CD14-positive monocyte (primary cell): Measurements from ENCODE around the gene CTNNBL1. TPM values are rescaled to one million over a fixed set of nuclear protein-coding genes. Genes with fewer than 3 reads are reported as not detected.

ENCODE experiments used
- DNase-seq, 3 donors: peaks; one replicate each; pipeline ENCODE4 v3.0.0-alpha.2; 2011 to 2022
- H2AFZ ChIP-seq: 2 replicates; pipeline ENCODE4 v1.6.0; 2012; ENCODE audit warnings: mild to moderate bottlenecking, low read depth, low read length, inconsistent platforms; ENCODE audit not compliant: insufficient read depth, poor library complexity, severe bottlenecking
- H3K27ac ChIP-seq, 2 donors: 1 replicate in 1 of 2; 2 replicates in 1 of 2; pipeline ENCODE4 v1.5.1; 2012 to 2013; ENCODE audit warnings: low read length in 2 of 2, control low read depth in 1 of 2, inconsistent platforms in 1 of 2, low read depth in 1 of 2, mild to moderate bottlenecking in 1 of 2
- H3K27me3 ChIP-seq, 2 donors: one replicate each; pipeline versions ENCODE4 v1.6.0 to v1.6.1; 2011 to 2013; ENCODE audit warnings: low read length in 2 of 2; ENCODE audit not compliant: control insufficient read depth in 2 of 2, insufficient read depth in 2 of 2
- H3K36me3 ChIP-seq, 2 donors: replicated peaks in 1 of 2; 1 replicate in 1 of 2; 2 replicates in 1 of 2; pipeline versions ENCODE4 v1.5.1 to v1.6.1; 2012 to 2013; ENCODE audit warnings: low read length in 2 of 2, control low read depth in 1 of 2, inconsistent platforms in 1 of 2, mild to moderate bottlenecking in 1 of 2; ENCODE audit not compliant: insufficient read depth in 2 of 2, control insufficient read depth in 1 of 2
- H3K4me1 ChIP-seq, 2 donors: 1 replicate in 1 of 2; 2 replicates in 1 of 2; pipeline versions ENCODE4 v1.5.1 to v1.6.1; 2012 to 2013; ENCODE audit warnings: low read length in 2 of 2, control low read depth in 1 of 2, inconsistent platforms in 1 of 2, mild to moderate bottlenecking in 1 of 2, moderate library complexity in 1 of 2; ENCODE audit not compliant: insufficient read depth in 2 of 2, control insufficient read depth in 1 of 2
- H3K4me2 ChIP-seq: replicated peaks from 2 replicates; pipeline ENCODE3; 2012; ENCODE audit warnings: low read length, moderate library complexity, mild to moderate bottlenecking; ENCODE audit not compliant: poor library complexity, severe bottlenecking; ENCODE audit errors: extremely low read depth
- H3K4me3 ChIP-seq, 3 experiments: fragments of 200-600 bp in 1 of 3; sonication (generic) in 1 of 3; replicated peaks in 1 of 3; 1 replicate in 2 of 3; 2 replicates in 1 of 3; pipeline ENCODE4 v1.5.1; 2011 to 2013; ENCODE audit warnings: low read length in 3 of 3, mild to moderate bottlenecking in 3 of 3, control low read depth in 2 of 3, low read depth in 2 of 3, inconsistent platforms in 1 of 3, moderate library complexity in 1 of 3
- H3K79me2 ChIP-seq: 2 replicates; pipeline ENCODE4 v1.6.0; 2012; ENCODE audit warnings: mild to moderate bottlenecking, control low read depth, inconsistent platforms, low read length, moderate library complexity; ENCODE audit not compliant: insufficient read depth
- H3K9ac ChIP-seq: 2 replicates; pipeline ENCODE4 v1.6.0; 2017; ENCODE audit warnings: low read length, mild to moderate bottlenecking; ENCODE audit not compliant: insufficient read depth, poor library complexity, severe bottlenecking
- H3K9me3 ChIP-seq, 2 donors: replicated peaks in 1 of 2; 1 replicate in 1 of 2; 2 replicates in 1 of 2; pipeline versions ENCODE4 v1.5.1 to v1.6.1; 2012 to 2013; ENCODE audit warnings: low read length in 2 of 2, control low read depth in 1 of 2; ENCODE audit not compliant: control insufficient read depth in 1 of 2, insufficient read depth in 1 of 2
- H4K20me1 ChIP-seq: 2 replicates; pipeline ENCODE4 v1.6.0; 2012; ENCODE audit warnings: mild to moderate bottlenecking, low read length, control low read depth, moderate library complexity; ENCODE audit not compliant: insufficient read depth
- H3K27ac Mint-ChIP-seq, 7 donors: one replicate each; pipeline ENCODE4 v1.8.0; 2020; ENCODE audit warnings: mild to moderate bottlenecking in 7 of 7, mixed read lengths in 7 of 7, moderate library complexity in 6 of 7, inconsistent platforms in 2 of 7
- H3K27me3 Mint-ChIP-seq, 3 donors: one replicate each; pipeline ENCODE4 v1.8.0; 2021 to 2022; ENCODE audit warnings: low read depth in 3 of 3, mild to moderate bottlenecking in 3 of 3, mixed read lengths in 3 of 3, moderate library complexity in 3 of 3, inconsistent platforms in 1 of 3
- H3K36me3 Mint-ChIP-seq, 2 donors: one replicate each; pipeline ENCODE4 v1.8.0; 2020; ENCODE audit warnings: mixed read lengths in 2 of 2, inconsistent platforms in 1 of 2, mild to moderate bottlenecking in 1 of 2
- H3K4me1 Mint-ChIP-seq: one replicate; pipeline ENCODE4 v1.8.0; 2020; ENCODE audit warnings: mild to moderate bottlenecking, mixed read lengths
- H3K4me3 Mint-ChIP-seq, 2 donors: one replicate each; pipeline ENCODE4 v1.8.0; 2020; ENCODE audit warnings: mild to moderate bottlenecking in 2 of 2, mixed read lengths in 2 of 2, moderate library complexity in 1 of 2
- H3K9me3 Mint-ChIP-seq, 7 donors: one replicate each; pipeline ENCODE4 v1.8.0; 2020 to 2022; ENCODE audit warnings: mixed read lengths in 7 of 7, mild to moderate bottlenecking in 6 of 7, moderate library complexity in 6 of 7, inconsistent platforms in 2 of 7
- WGBS: methylation state at CpG from one replicate; pipeline ENCODE4 v1.1.5; 2013; ENCODE audit warnings: missing lambda C conversion rate; ENCODE audit not compliant: insufficient coverage; 5-methylcytosine and 5-hydroxymethylcytosine counted together
- intact Hi-C, 2 donors: fragments of 100-400 bp; cut with micrococcal nuclease; formaldehyde crosslinking; loops; one replicate each; pipeline versions ENCODE4 v1.15.0 to v1.15.1; 2023
- polyA plus RNA-seq, 3 donors: library from polyadenylated mRNA; depleted of rRNA in 1 of 3; unstranded in 2 of 3; stranded (reverse) in 1 of 3; fragments of 300-500 nt in 2 of 3; fragments of >200 nt in 1 of 3; fragmentation: Illumina TruSeq in 2 of 3; gene quantifications; 1 replicate in 2 of 3; 2 replicates in 1 of 3; pipeline ENCODE4 v1.2.3, GENCODE V29; 2012 to 2021
- TF ChIP-seq, protein P1 (sequence below): fragments of 200-600 bp; IDR thresholded peaks from one replicate; pipeline ENCODE4 v1.8.0; 2022; ENCODE audit warnings: antibody characterized with exemption, mild to moderate bottlenecking

CTNNBL1 gene
- polyA plus RNA-seq, 3 donors = 35.5 to 83.2 (median 77.3) TPM

DNA sequence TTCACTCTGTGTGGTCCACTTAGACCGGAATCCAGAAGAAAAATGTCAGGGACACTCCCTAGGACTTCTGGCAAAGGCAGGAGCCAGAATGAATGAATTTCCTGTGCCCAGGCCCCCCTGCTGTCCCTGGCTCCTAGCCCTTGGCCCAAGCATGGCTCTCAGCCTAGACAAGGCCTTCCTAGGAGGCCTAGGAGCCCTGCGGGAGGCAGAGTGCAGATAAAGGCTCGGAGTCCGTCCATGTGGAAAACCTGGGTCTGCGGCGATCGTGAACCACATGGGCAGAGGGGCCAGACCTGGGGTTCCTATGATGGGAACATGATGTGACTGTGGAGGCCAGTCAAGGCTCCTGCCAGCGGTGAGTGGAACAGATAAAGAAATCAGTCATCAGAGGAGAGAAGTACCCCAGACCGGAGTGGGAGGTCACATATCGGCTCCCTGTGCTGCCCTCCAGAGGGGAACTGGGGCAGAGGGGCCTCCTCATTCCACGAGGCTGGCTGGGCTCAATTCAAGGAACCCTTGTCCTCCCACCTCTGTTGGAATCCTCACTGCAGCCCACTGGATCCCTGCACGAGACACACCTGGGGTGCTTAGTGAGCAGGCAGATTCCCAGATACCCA is 203.2 kb downstream of the CTNNBL1 start:
- Mint-ChIP-seq H3K27ac (no peak overlapping the region), H3K4me3 (no peak overlapping the region), H3K9me3 (peaks cover 0 to 3% (median under 1%) of the 10 kb centered on the region in 7 donors), H3K27me3 (peaks cover 24 to 26% (median 25%) of the 10 kb centered on the region in 3 donors), H3K4me1 (no peaks in the 10 kb centered on the region), H3K36me3 (peaks cover 0 to under 1% of the 10 kb centered on the region in 2 donors)
- TF ChIP-seq, protein P1, sequence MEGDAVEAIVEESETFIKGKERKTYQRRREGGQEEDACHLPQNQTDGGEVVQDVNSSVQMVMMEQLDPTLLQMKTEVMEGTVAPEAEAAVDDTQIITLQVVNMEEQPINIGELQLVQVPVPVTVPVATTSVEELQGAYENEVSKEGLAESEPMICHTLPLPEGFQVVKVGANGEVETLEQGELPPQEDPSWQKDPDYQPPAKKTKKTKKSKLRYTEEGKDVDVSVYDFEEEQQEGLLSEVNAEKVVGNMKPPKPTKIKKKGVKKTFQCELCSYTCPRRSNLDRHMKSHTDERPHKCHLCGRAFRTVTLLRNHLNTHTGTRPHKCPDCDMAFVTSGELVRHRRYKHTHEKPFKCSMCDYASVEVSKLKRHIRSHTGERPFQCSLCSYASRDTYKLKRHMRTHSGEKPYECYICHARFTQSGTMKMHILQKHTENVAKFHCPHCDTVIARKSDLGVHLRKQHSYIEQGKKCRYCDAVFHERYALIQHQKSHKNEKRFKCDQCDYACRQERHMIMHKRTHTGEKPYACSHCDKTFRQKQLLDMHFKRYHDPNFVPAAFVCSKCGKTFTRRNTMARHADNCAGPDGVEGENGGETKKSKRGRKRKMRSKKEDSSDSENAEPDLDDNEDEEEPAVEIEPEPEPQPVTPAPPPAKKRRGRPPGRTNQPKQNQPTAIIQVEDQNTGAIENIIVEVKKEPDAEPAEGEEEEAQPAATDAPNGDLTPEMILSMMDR = no peak
- H3K4me2 ChIP-seq = no peak overlapping the region
- no peaks in the 10 kb centered on the region for H3K36me3 ChIP-seq
- no peak for DNase-seq
- no peak overlapping the region for H3K4me3 ChIP-seq
- no peaks in the 10 kb centered on the region for H3K4me1 ChIP-seq
- intact Hi-C loops = no loop called here
- H3K9ac ChIP-seq = no peak overlapping the region
- 77% methylated on average over 12 of the region's 12 CpGs for WGBS
- H4K20me1 ChIP-seq = no peaks in the 10 kb centered on the region
- H2AFZ ChIP-seq = no peak overlapping the region
- H3K9me3 ChIP-seq = peaks cover 0 to 1% of the 10 kb centered on the region in 2 donors
- H3K27me3 ChIP-seq = peaks cover 12 to 26% of the 10 kb centered on the region in 2 donors
- H3K79me2 ChIP-seq = no peaks in the 10 kb centered on the region
- H3K27ac ChIP-seq = no peak overlapping the region

DNA sequence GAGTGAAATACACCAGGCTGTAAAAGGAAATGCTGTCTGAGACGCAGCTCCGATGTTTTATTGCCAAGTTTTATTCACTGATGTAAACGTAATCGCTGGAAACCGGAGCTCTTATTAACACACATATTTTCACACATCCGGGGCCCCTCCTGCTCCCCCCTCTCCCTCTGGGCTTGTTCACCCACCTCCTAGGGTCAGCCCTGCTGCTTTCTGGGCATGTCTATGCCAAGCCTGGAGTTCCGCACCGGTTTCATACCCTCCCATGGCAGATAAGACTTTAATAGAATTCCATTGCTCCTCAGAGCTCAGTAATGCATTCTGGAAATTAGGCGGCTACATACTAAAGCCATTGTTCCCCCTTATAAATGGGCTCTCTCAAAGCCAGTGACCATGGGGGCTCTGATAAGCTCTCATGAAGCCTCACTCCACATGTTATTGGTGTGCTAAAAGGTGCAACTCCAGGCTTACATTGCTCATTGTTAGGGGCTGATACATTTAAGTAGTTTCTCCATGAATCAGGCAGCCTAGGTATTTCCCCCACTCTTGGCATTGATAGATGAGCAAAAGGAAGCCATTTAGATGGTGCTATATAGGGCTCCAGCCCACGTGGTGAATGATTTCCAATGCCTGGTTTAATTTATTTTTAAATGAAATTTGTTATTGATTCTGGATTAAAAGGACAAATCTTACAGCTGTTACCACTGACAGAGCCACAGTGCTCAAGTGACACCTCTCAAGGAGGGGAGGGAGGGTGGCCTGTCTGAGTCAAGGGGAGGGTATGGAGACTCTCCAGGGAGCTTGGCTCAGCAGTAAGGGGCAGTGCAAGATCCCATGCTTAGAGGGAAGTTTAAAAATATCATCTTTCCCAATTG is 204.6 kb downstream of the CTNNBL1 start:
- Mint-ChIP-seq H3K4me1 (peaks cover under 1% of the 10 kb centered on the region), H3K27me3 (peaks cover 32 to 37% (median 34%) of the 10 kb centered on the region in 3 donors), H3K4me3 (no peak overlapping the region), H3K27ac (no peak overlapping the region), H3K9me3 (peaks cover 0 to 10% (median 2%) of the 10 kb centered on the region in 7 donors), H3K36me3 (peaks cover 0 to 5% of the 10 kb centered on the region in 2 donors)
- no peak overlapping the region for H3K9ac ChIP-seq
- no peaks in the 10 kb centered on the region for H4K20me1 ChIP-seq
- H3K4me1 ChIP-seq = no peaks in the 10 kb centered on the region
- DNase-seq = no peak
- H3K27ac ChIP-seq = no peak overlapping the region
- peaks cover 0 to 6% of the 10 kb centered on the region in 2 donors for H3K9me3 ChIP-seq
- intact Hi-C loops = no loop called here
- H2AFZ ChIP-seq = no peak overlapping the region
- TF ChIP-seq, protein P1 = no peak
- H3K27me3 ChIP-seq = peaks cover 18 to 34% of the 10 kb centered on the region in 2 donors
- no peak overlapping the region for H3K4me2 ChIP-seq
- WGBS = 90% methylated on average over 6 of the region's 10 CpGs
- H3K79me2 ChIP-seq = no peaks in the 10 kb centered on the region
- no peak overlapping the region for H3K4me3 ChIP-seq
- no peaks in the 10 kb centered on the region for H3K36me3 ChIP-seq
